Activated T-helper 1 cell treated with anti-CD3 and anti-CD28 coated beads, Interleukin-12 subunit alpha, Interleukin-12 subunit beta, Interleukin-2, Interleukin-4 antibody, amounts not matched to agents 30 ng/mL and 10 ng/mL and 1 ng/mL, durations not matched to agents 14 hours and 24 hours and 36 hours (primary cell): ENCODE data around the gene ST8SIA4. TPM values are rescaled to one million over a fixed set of nuclear protein-coding genes. Genes with fewer than 3 reads are reported as not detected.

Experiments
- DNase-seq: peaks from one replicate; pipeline ENCODE4 v3.0.0; 2021; ENCODE audit warnings: low spot score
- H3K27ac Mint-ChIP-seq: one replicate; pipeline ENCODE4 v1.8.0; 2021; ENCODE audit warnings: mild to moderate bottlenecking, mixed read lengths
- H3K27me3 Mint-ChIP-seq: one replicate; pipeline ENCODE4 v1.8.0; 2022; ENCODE audit warnings: mild to moderate bottlenecking, moderate library complexity, mixed read lengths; ENCODE audit not compliant: insufficient read depth
- H3K36me3 Mint-ChIP-seq: one replicate; pipeline ENCODE4 v1.8.0; 2021; ENCODE audit warnings: low read depth, mixed read lengths
- H3K4me1 Mint-ChIP-seq: one replicate; pipeline ENCODE4 v1.8.0; 2021; ENCODE audit warnings: low read depth, mixed read lengths
- H3K4me3 Mint-ChIP-seq: one replicate; pipeline ENCODE4 v1.8.0; 2021; ENCODE audit warnings: mild to moderate bottlenecking, moderate library complexity, mixed read lengths
- H3K9me3 Mint-ChIP-seq: one replicate; pipeline ENCODE4 v1.8.0; 2021; ENCODE audit warnings: mixed read lengths
- intact Hi-C: fragments of 100-400 bp; cut with micrococcal nuclease; formaldehyde crosslinking; loops from one replicate; pipeline ENCODE4 v1.15.1; 2024
- total RNA-seq: library from RNA; stranded (reverse); gene quantifications from 2 replicates; pipeline ENCODE4 v1.2.3, GENCODE V29; 2022

ST8SIA4 gene
- total RNA-seq, 1 donor from 2014 or later, result 65.2 TPM

DNA sequence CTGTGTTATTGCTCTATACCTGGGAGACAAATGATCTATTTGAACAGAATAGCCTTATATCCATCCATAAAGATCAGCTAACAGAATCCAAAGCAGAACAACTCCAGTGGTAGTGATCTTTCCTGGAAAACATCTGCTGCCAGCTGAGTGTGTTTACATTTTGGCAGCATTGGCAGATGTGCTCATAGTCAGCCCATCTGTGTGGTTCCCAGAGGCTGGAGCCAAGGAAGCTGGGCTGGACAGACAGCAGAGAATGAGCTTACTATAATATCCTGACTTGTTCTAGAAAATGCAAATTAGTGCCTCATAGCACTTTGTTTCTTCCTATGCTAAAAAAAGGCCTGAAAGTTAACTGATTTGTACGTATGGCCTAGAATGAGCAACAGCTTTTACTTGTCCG lies 99.7 kb downstream of the ST8SIA4 start:
- no peak overlapping the region for H3K4me3 Mint-ChIP-seq
- peaks cover 28% of the 10 kb centered on the region for H3K36me3 Mint-ChIP-seq
- peaks cover 27% of the 10 kb centered on the region for H3K9me3 Mint-ChIP-seq
- no peak overlapping the region for H3K27ac Mint-ChIP-seq
- intact Hi-C loops, result no loop called here
- no peaks in the 10 kb centered on the region for H3K4me1 Mint-ChIP-seq
- H3K27me3 Mint-ChIP-seq, result no peaks in the 10 kb centered on the region
- DNase-seq, result no peak

GRCh38 chr5:100802208-100802607 lies 100.9 kb downstream of the ST8SIA4 start:
- intact Hi-C loops, result no loop called here
- no peak for DNase-seq
- Mint-ChIP-seq H3K4me3 (no peak overlapping the region), H3K27me3 (no peaks in the 10 kb centered on the region), H3K4me1 (no peaks in the 10 kb centered on the region), H3K27ac (no peak overlapping the region), H3K9me3 (peaks cover 27% of the 10 kb centered on the region), H3K36me3 (peaks cover 24% of the 10 kb centered on the region)

DNA sequence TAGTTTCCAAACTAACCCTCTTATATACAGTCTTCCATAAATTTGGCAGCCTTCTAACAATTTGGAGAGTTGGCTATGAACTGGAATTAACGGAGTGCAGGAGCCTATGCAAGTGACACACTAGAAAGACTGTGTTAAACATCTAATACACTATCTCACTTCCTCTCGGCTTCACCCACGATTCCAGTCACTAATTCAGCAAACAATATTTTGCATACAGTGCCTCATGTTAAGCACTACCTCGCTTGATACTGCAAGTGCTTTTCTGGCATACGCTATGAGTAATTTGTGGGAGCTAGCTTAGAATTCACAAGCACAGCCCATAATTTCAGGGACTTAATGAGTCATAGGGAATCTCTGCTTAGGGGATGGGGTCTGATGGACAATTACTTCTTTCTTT lies 102.5 kb downstream of the ST8SIA4 start:
- Mint-ChIP-seq H3K27me3 (peaks cover 2% of the 10 kb centered on the region), H3K27ac (no peak overlapping the region), H3K4me3 (no peak overlapping the region), H3K36me3 (peaks cover 17% of the 10 kb centered on the region), H3K4me1 (no peaks in the 10 kb centered on the region), H3K9me3 (peaks cover 30% of the 10 kb centered on the region)
- intact Hi-C loops, result no loop called here
- no peak for DNase-seq

GRCh38 chr5:100799166-100799565 lies 103.9 kb downstream of the ST8SIA4 start:
- Mint-ChIP-seq H3K4me3 (no peak overlapping the region), H3K27ac (no peak overlapping the region)
- intact Hi-C loops, result no loop called here

GRCh38 chr5:100797861-100798260 lies 105.2 kb downstream of the ST8SIA4 start:
- no peak overlapping the region for H3K4me3 Mint-ChIP-seq
- H3K9me3 Mint-ChIP-seq, result peaks cover 34% of the 10 kb centered on the region
- peaks cover 2% of the 10 kb centered on the region for H3K27me3 Mint-ChIP-seq
- H3K36me3 Mint-ChIP-seq, result peaks cover 8% of the 10 kb centered on the region
- H3K27ac Mint-ChIP-seq, result no peak overlapping the region
- no peak for DNase-seq
- H3K4me1 Mint-ChIP-seq, result no peaks in the 10 kb centered on the region
- intact Hi-C loops, result no loop called here

More at GRCh38 chr5:100799166-100799565, 103.9 kb downstream of the ST8SIA4 start:
- Mint-ChIP-seq H3K9me3 (peaks cover 35% of the 10 kb centered on the region), H3K4me1 (no peaks in the 10 kb centered on the region), H3K36me3 (peaks cover 13% of the 10 kb centered on the region), H3K27me3 (peaks cover 2% of the 10 kb centered on the region)
- DNase-seq, result no peak

- Mint-ChIP-seq H3K27ac (no peak overlapping the region), H3K4me1 (no peaks in the 10 kb centered on the region), H3K9me3 (peaks cover 30% of the 10 kb centered on the region), H3K4me3 (no peak overlapping the region), H3K27me3 (peaks cover 2% of the 10 kb centered on the region), H3K36me3 (peaks cover 3% of the 10 kb centered on the region)
- intact Hi-C loops, result no loop called here
- DNase-seq, result no peak
These were observed 106.2 kb downstream of the ST8SIA4 start for GRCh38 chr5:100796851-100797250.

DNA sequence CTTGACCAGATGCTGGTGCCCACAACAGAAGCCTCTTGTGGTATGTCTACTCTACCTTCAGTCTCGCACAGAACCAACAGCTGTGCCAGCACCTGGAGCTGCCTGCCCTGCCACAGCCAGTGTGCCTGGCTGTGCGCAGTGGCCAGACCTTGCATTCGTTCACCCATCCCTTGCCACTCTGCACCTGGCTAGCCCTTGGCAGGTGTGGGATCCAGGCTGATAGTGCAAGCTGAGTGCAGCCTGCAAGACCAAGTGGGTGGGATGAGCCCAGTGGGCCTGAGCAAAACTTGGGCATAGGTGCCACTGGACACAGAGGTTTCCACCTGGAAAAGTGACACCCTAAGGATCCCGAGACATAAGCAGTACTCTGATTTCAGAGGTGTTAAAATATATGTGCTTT lies 108.2 kb downstream of the ST8SIA4 start:
- H3K4me1 Mint-ChIP-seq, result peaks cover 11% of the 10 kb centered on the region

GRCh38 chr5:100794218-100794617 lies 108.9 kb downstream of the ST8SIA4 start:
- DNase-seq, result no peak
- Mint-ChIP-seq H3K9me3 (peaks cover 26% of the 10 kb centered on the region), H3K36me3 (peaks cover 3% of the 10 kb centered on the region), H3K4me3 (no peak overlapping the region), H3K27me3 (peaks cover 2% of the 10 kb centered on the region), H3K4me1 (peaks cover 16% of the 10 kb centered on the region), H3K27ac (no peak overlapping the region)
- intact Hi-C loops, result no loop called here

More for the DNA sequence above, 108.2 kb downstream of the ST8SIA4 start:
- no peak overlapping the region for H3K27ac Mint-ChIP-seq
- intact Hi-C loops, result no loop called here
- peaks cover 3% of the 10 kb centered on the region for H3K36me3 Mint-ChIP-seq
- H3K4me3 Mint-ChIP-seq, result no peak overlapping the region
- peaks cover 2% of the 10 kb centered on the region for H3K27me3 Mint-ChIP-seq
- H3K9me3 Mint-ChIP-seq, result peaks cover 26% of the 10 kb centered on the region
- no peak for DNase-seq

GRCh38 chr5:100792781-100793180 lies 110.3 kb downstream of the ST8SIA4 start:
- peaks cover 3% of the 10 kb centered on the region for H3K36me3 Mint-ChIP-seq
- H3K27ac Mint-ChIP-seq, result no peak overlapping the region
- intact Hi-C loops, result no loop called here
- peaks cover 23% of the 10 kb centered on the region for H3K4me1 Mint-ChIP-seq
- peaks cover 22% of the 10 kb centered on the region for H3K9me3 Mint-ChIP-seq
- peaks cover 2% of the 10 kb centered on the region for H3K27me3 Mint-ChIP-seq
- H3K4me3 Mint-ChIP-seq, result no peak overlapping the region
- DNase-seq, result no peak

- Mint-ChIP-seq H3K27me3 (no peaks in the 10 kb centered on the region), H3K36me3 (peaks cover 5% of the 10 kb centered on the region), H3K4me3 (no peak overlapping the region), H3K4me1 (peaks cover 23% of the 10 kb centered on the region), H3K9me3 (peaks cover 22% of the 10 kb centered on the region), H3K27ac (no peak overlapping the region)
- intact Hi-C loops, result no loop called here
- no peak for DNase-seq
These were observed 111.7 kb downstream of the ST8SIA4 start for GRCh38 chr5:100791391-100791790.

DNA sequence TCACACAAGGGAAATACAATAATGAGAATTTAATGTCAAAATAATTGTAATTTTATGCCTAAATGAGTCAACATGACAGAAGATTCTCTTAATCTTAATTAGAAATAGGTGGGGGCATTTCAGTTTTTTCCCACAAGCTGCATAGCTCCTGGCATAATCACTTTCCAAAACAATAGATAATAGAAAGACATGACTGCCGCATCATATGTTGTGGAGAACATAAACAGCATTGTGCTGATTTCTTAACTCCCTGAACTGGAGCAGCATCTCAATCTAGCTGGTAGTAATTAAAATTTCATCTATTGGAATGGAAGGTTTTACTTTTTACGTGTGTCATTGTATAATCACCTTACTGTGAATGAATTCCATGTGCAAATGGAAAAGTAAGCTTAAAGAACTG lies 112.1 kb downstream of the ST8SIA4 start:
- Mint-ChIP-seq H3K9me3 (peaks cover 22% of the 10 kb centered on the region), H3K27ac (no peak overlapping the region), H3K27me3 (no peaks in the 10 kb centered on the region), H3K36me3 (peaks cover 5% of the 10 kb centered on the region), H3K4me1 (peaks cover 23% of the 10 kb centered on the region), H3K4me3 (no peak overlapping the region)
- intact Hi-C loops, result no loop called here
- no peak for DNase-seq

- intact Hi-C loops, result no loop called here
- Mint-ChIP-seq H3K4me1 (peaks cover 23% of the 10 kb centered on the region), H3K4me3 (peak overlapping the region; percentile 15), H3K27ac (peak overlapping the region; percentile 53), H3K27me3 (no peaks in the 10 kb centered on the region), H3K9me3 (peaks cover 16% of the 10 kb centered on the region), H3K36me3 (peaks cover 5% of the 10 kb centered on the region)
- DNase-seq, result no peak
These were observed 112.9 kb downstream of the ST8SIA4 start for GRCh38 chr5:100790170-100790665.

- H3K4me1 Mint-ChIP-seq, result peaks cover 23% of the 10 kb centered on the region
- H3K27ac Mint-ChIP-seq, result peak overlapping the region; percentile 60
- peak overlapping the region; percentile 2 for H3K4me3 Mint-ChIP-seq
- peaks cover 11% of the 10 kb centered on the region for H3K9me3 Mint-ChIP-seq
- no peak for DNase-seq
- intact Hi-C loops, result loop anchor here (1.0 kb wide), 1 partner anchor 9 kb away; no protein-coding TSS in a partner anchor
- H3K36me3 Mint-ChIP-seq, result peaks cover 5% of the 10 kb centered on the region
- H3K27me3 Mint-ChIP-seq, result no peaks in the 10 kb centered on the region
These were observed 113.4 kb downstream of the ST8SIA4 start for GRCh38 chr5:100789694-100790093.

DNA sequence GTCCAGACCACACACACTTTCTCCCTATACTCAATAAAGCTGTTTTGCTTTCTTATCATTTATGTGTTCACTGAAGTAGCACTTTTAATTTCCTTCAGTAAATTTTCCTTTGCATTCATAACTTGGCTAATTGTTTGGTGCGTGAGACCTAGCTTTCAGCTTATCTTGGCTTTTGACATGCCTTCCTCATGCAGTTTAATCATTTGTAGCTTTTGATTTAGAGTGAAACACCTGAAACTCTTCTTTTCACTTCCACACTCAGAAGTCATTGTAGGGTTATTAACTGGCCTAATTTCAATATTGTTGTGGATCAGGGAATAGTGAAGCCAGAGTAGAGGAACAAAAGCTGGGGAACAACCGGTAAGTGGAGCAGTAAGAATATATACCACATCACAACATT lies 114.7 kb downstream of the ST8SIA4 start:
- Mint-ChIP-seq H3K4me1 (peaks cover 23% of the 10 kb centered on the region), H3K27ac (no peak overlapping the region), H3K4me3 (no peak overlapping the region), H3K9me3 (peaks cover 10% of the 10 kb centered on the region), H3K27me3 (no peaks in the 10 kb centered on the region), H3K36me3 (peaks cover 5% of the 10 kb centered on the region)
- intact Hi-C loops, result no loop called here
- DNase-seq, result no peak
